ENCODE data around the gene CANX.

Gene CANX

GRCh38 chr5:179747811-179748210, 49.0 kb downstream of the CANX start:
- Histone ChIP-seq H3K9me2 (replicated peaks; ENCODE audit: low read depth, low read length) (no peaks in the 10 kb centered on the region), H3K9me3 (ENCODE audit: insufficient read depth, low read depth, low read length) (no peaks in the 10 kb centered on the region), H3K4me3 (ENCODE audit: low read length, poor library complexity, severe bottlenecking) (no peak overlapping the region), H4K20me1 (ENCODE audit: insufficient read depth, low read length, poor library complexity, severe bottlenecking) (no peaks in the 10 kb centered on the region), H3K9ac (ENCODE audit: low read depth, low read length, poor library complexity, severe bottlenecking) (no peak overlapping the region), H3K36me3 (ENCODE audit: insufficient read depth, low read length) (no peaks in the 10 kb centered on the region), H3F3A (ENCODE audit: low read depth) (no peaks in the 10 kb centered on the region), H3K27me3 (ENCODE audit: insufficient read depth, low read length, poor library complexity, severe bottlenecking) (no peaks in the 10 kb centered on the region), H2AFZ (ENCODE audit: low read length) (no peak overlapping the region), H3K4me1 (ENCODE audit: insufficient read depth, low read length, poor library complexity, severe bottlenecking) (no peaks in the 10 kb centered on the region), H3K79me2 (ENCODE audit: insufficient read depth, low read length) (peaks cover 62% of the 10 kb centered on the region; the same call in 1 of the 2 replicates), H3K4me2 (ENCODE audit: low read depth, low read length, poor library complexity, severe bottlenecking) (no peak overlapping the region)
- TF ChIP-seq CTCF (conservative IDR thresholded peaks at IDR 0.05; ENCODE audit: low read length) (no peak), EZH2phosphoT487 (IDR thresholded peaks at IDR 0.05; ENCODE audit: borderline replicate concordance) (no peak)

GRCh38 chr5:179749857-179750508, 51.2 kb downstream of the CANX start:
- no peaks in the 10 kb centered on the region for H3K36me3 ChIP-seq (ENCODE audit: insufficient read depth, low read length)
- no peaks in the 10 kb centered on the region for H3F3A ChIP-seq (ENCODE audit: low read depth)
- no peaks in the 10 kb centered on the region for H3K9me2 ChIP-seq (replicated peaks; ENCODE audit: low read depth, low read length)
- no peaks in the 10 kb centered on the region for H3K4me1 ChIP-seq (ENCODE audit: insufficient read depth, low read length, poor library complexity, severe bottlenecking)
- TF ChIP-seq EZH2phosphoT487 (IDR thresholded peaks at IDR 0.05; ENCODE audit: borderline replicate concordance) (no peak), CTCF (conservative IDR thresholded peaks at IDR 0.05; ENCODE audit: low read length) (no peak)
- no peak overlapping the region for H3K9ac ChIP-seq (ENCODE audit: low read depth, low read length, poor library complexity, severe bottlenecking)
- H3K4me3 ChIP-seq (ENCODE audit: low read length, poor library complexity, severe bottlenecking) = no peak overlapping the region
- peaks cover 11% of the 10 kb centered on the region for H4K20me1 ChIP-seq (ENCODE audit: insufficient read depth, low read length, poor library complexity, severe bottlenecking)
- no peak overlapping the region for H3K4me2 ChIP-seq (ENCODE audit: low read depth, low read length, poor library complexity, severe bottlenecking)
- no peaks in the 10 kb centered on the region for H3K9me3 ChIP-seq (ENCODE audit: insufficient read depth, low read depth, low read length)
- H3K79me2 ChIP-seq (ENCODE audit: insufficient read depth, low read length) = peaks cover 71% of the 10 kb centered on the region; the same call in 1 of the 2 replicates
- no peaks in the 10 kb centered on the region for H3K27me3 ChIP-seq (ENCODE audit: insufficient read depth, low read length, poor library complexity, severe bottlenecking)
- no peak overlapping the region for H2AFZ ChIP-seq (ENCODE audit: low read length)

GRCh38 chr5:179753971-179754370, 55.2 kb downstream of the CANX start:
- Histone ChIP-seq H3K36me3 (ENCODE audit: insufficient read depth, low read length) (no peaks in the 10 kb centered on the region), H3K9ac (ENCODE audit: low read depth, low read length, poor library complexity, severe bottlenecking) (no peak overlapping the region), H3K9me3 (ENCODE audit: insufficient read depth, low read depth, low read length) (no peaks in the 10 kb centered on the region), H3K9me2 (replicated peaks; ENCODE audit: low read depth, low read length) (no peaks in the 10 kb centered on the region), H4K20me1 (ENCODE audit: insufficient read depth, low read length, poor library complexity, severe bottlenecking) (peaks cover 14% of the 10 kb centered on the region), H2AFZ (ENCODE audit: low read length) (no peak overlapping the region), H3K27me3 (ENCODE audit: insufficient read depth, low read length, poor library complexity, severe bottlenecking) (no peaks in the 10 kb centered on the region), H3K4me1 (ENCODE audit: insufficient read depth, low read length, poor library complexity, severe bottlenecking) (no peaks in the 10 kb centered on the region), H3K4me3 (ENCODE audit: low read length, poor library complexity, severe bottlenecking) (no peak overlapping the region), H3K79me2 (ENCODE audit: insufficient read depth, low read length) (peaks cover 72% of the 10 kb centered on the region; the same call in 1 of the 2 replicates), H3F3A (ENCODE audit: low read depth) (no peaks in the 10 kb centered on the region), H3K4me2 (ENCODE audit: low read depth, low read length, poor library complexity, severe bottlenecking) (no peak overlapping the region)
- TF ChIP-seq CTCF (conservative IDR thresholded peaks at IDR 0.05; ENCODE audit: low read length) = no peak
- TF ChIP-seq EZH2phosphoT487 (IDR thresholded peaks at IDR 0.05; ENCODE audit: borderline replicate concordance) = no peak

Measured in Loucy (cell line).